Transverse colon (tissue), 4 donors: ENCODE results near the gene FBXO46.

ENCODE experiments used
- POLR2A ChIP-seq: fragments of 450-650 bp; IDR thresholded peaks from one replicate; pipeline ENCODE4 v1.6.1; 2016; ENCODE audit warnings: antibody characterized with exemption, mild to moderate bottlenecking, moderate library complexity
- POLR2AphosphoS5 ChIP-seq, 3 donors: sonication (generic); formaldehyde crosslinking; IDR thresholded peaks; one replicate each; pipeline ENCODE4 v1.6.1; 2016; ENCODE audit warnings: antibody characterized with exemption in 3 of 3
- TF ChIP-seq, protein P1 (sequence below), 5 experiments: fragments of 200-600 bp in 3 of 5; fragments of 450-650 bp in 2 of 5; sonication (generic) in 3 of 5; IDR thresholded peaks; 1 replicate in 2 of 5; 2 replicates in 3 of 5; pipeline ENCODE4 v1.5.1; 2016 to 2017; ENCODE audit warnings: antibody characterized with exemption in 5 of 5, inconsistent platforms in 3 of 5, mild to moderate bottlenecking in 2 of 5, moderate library complexity in 1 of 5

DNA sequence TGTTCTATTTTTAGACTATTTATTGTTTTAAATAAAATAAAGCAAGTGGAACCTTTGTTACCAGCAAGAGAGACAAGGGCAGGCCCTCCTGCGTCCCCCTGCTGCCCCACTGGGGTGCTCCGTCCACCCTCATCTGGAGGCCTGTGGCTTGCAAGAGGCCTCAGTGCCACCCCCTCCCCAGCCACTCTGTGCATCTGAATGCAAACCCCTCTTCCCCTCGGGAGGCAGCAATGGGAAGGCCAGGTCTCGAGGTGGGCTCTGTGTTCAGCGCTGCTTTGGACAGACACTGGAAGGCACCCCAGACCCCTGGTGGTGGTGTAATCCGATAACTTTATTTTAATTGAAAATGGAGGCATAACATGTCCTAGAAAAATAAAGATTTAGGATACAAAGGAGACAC, 33.8 kb upstream of the FBXO46 start:
- TF ChIP-seq, protein P1, sequence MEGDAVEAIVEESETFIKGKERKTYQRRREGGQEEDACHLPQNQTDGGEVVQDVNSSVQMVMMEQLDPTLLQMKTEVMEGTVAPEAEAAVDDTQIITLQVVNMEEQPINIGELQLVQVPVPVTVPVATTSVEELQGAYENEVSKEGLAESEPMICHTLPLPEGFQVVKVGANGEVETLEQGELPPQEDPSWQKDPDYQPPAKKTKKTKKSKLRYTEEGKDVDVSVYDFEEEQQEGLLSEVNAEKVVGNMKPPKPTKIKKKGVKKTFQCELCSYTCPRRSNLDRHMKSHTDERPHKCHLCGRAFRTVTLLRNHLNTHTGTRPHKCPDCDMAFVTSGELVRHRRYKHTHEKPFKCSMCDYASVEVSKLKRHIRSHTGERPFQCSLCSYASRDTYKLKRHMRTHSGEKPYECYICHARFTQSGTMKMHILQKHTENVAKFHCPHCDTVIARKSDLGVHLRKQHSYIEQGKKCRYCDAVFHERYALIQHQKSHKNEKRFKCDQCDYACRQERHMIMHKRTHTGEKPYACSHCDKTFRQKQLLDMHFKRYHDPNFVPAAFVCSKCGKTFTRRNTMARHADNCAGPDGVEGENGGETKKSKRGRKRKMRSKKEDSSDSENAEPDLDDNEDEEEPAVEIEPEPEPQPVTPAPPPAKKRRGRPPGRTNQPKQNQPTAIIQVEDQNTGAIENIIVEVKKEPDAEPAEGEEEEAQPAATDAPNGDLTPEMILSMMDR (IDR thresholded peaks at IDR 0.05), result no peak
- TF ChIP-seq POLR2AphosphoS5 (IDR thresholded peaks at IDR 0.05) (no peak), POLR2A (no peak)
